ENCODE data around the gene YPEL1. TPM values are rescaled to one million over a fixed set of nuclear protein-coding genes. Genes with fewer than 3 reads are reported as not detected.

The YPEL1 gene
- total RNA-seq, 1 experiment from 2014 or later: 3.6 TPM

GRCh38 chr22:21760640-21761039 lies 25.0 kb upstream of the YPEL1 start:
- Histone ChIP-seq H3K36me3 (ENCODE audit: insufficient read depth, low read length, poor library complexity, severe bottlenecking) (peaks cover 22% of the 10 kb centered on the region), H3K27me3 (replicated peaks; ENCODE audit: insufficient read depth, low read depth, low read length, poor library complexity) (no peaks in the 10 kb centered on the region), H3K27ac (ENCODE audit: low read depth, low read length, poor library complexity, severe bottlenecking) (no peak overlapping the region), H3K4me3 (ENCODE audit: low read depth, low read length, poor library complexity, severe bottlenecking) (no peak overlapping the region), H3K4me1 (ENCODE audit: insufficient read depth, low read length, poor library complexity, severe bottlenecking) (peaks cover 9% of the 10 kb centered on the region), H3K9me3 (ENCODE audit: low read depth, low read length, poor library complexity, severe bottlenecking) (no peaks in the 10 kb centered on the region)
- ChIA-PET POLR2A (ENCODE audit: low non-redundant PET) (no interaction called here), CTCF (interaction anchor here (0.6 kb wide), 1 partner anchor 20 kb away, joined by 3 read pairs; no protein-coding TSS in a partner anchor)
- no peak for DNase-seq (ENCODE audit: low spot score)
- no TSS peak for BruUV-seq (replicated peaks)
- intact Hi-C loops (cut with micrococcal nuclease; ENCODE audit: unreplicated experiment): loop anchor here (5.0 kb wide), 1 partner anchor 48 kb away; no protein-coding TSS in a partner anchor
- TF ChIP-seq EZH2 (IDR thresholded peaks at IDR 0.05; ENCODE audit: borderline replicate concordance, low read depth, low read length, poor library complexity, severe bottlenecking): no peak
- TF ChIP-seq CTCF (conservative IDR thresholded peaks at IDR 0.05; ENCODE audit: low read depth, low read length): no peak

- ChIA-PET POLR2A (ENCODE audit: low non-redundant PET) (no interaction called here), CTCF (no interaction called here)
- peaks cover 17% of the 10 kb centered on the region for H3K36me3 ChIP-seq (ENCODE audit: insufficient read depth, low read length, poor library complexity, severe bottlenecking)
- H3K27ac ChIP-seq (ENCODE audit: low read depth, low read length, poor library complexity, severe bottlenecking): no peak overlapping the region
- H3K4me3 ChIP-seq (ENCODE audit: low read depth, low read length, poor library complexity, severe bottlenecking): no peak overlapping the region
- intact Hi-C loops (cut with micrococcal nuclease; ENCODE audit: unreplicated experiment): loop anchor here (5.0 kb wide), 1 partner anchor 48 kb away; no protein-coding TSS in a partner anchor
- BruUV-seq (replicated peaks): no TSS peak
- no peak for DNase-seq (ENCODE audit: low spot score)
- no peaks in the 10 kb centered on the region for H3K27me3 ChIP-seq (replicated peaks; ENCODE audit: insufficient read depth, low read depth, low read length, poor library complexity)
- H3K9me3 ChIP-seq (ENCODE audit: low read depth, low read length, poor library complexity, severe bottlenecking): no peaks in the 10 kb centered on the region
- peaks cover 15% of the 10 kb centered on the region for H3K4me1 ChIP-seq (ENCODE audit: insufficient read depth, low read length, poor library complexity, severe bottlenecking)
- TF ChIP-seq CTCF (conservative IDR thresholded peaks at IDR 0.05; ENCODE audit: low read depth, low read length): no peak
- no peak for TF ChIP-seq EZH2 (IDR thresholded peaks at IDR 0.05; ENCODE audit: borderline replicate concordance, low read depth, low read length, poor library complexity, severe bottlenecking)
Observed at GRCh38 chr22:21759646-21760376, 24.2 kb upstream of the YPEL1 start.

- peaks cover 17% of the 10 kb centered on the region for H3K36me3 ChIP-seq (ENCODE audit: insufficient read depth, low read length, poor library complexity, severe bottlenecking)
Observed at GRCh38 chr22:21759093-21759492, 23.5 kb upstream of the YPEL1 start.

More at GRCh38 chr22:21759093-21759492, 23.5 kb upstream of the YPEL1 start:
- no peak for DNase-seq (ENCODE audit: low spot score)
- Histone ChIP-seq H3K4me1 (ENCODE audit: insufficient read depth, low read length, poor library complexity, severe bottlenecking) (peaks cover 15% of the 10 kb centered on the region), H3K4me3 (ENCODE audit: low read depth, low read length, poor library complexity, severe bottlenecking) (no peak overlapping the region), H3K9me3 (ENCODE audit: low read depth, low read length, poor library complexity, severe bottlenecking) (no peaks in the 10 kb centered on the region), H3K27me3 (replicated peaks; ENCODE audit: insufficient read depth, low read depth, low read length, poor library complexity) (no peaks in the 10 kb centered on the region), H3K27ac (ENCODE audit: low read depth, low read length, poor library complexity, severe bottlenecking) (no peak overlapping the region)
- BruUV-seq (replicated peaks): no TSS peak
- TF ChIP-seq EZH2 (IDR thresholded peaks at IDR 0.05; ENCODE audit: borderline replicate concordance, low read depth, low read length, poor library complexity, severe bottlenecking): no peak
- TF ChIP-seq CTCF (conservative IDR thresholded peaks at IDR 0.05; ENCODE audit: low read depth, low read length): no peak
- CTCF ChIA-PET: no interaction called here
- intact Hi-C loops (cut with micrococcal nuclease; ENCODE audit: unreplicated experiment): no loop called here
- POLR2A ChIA-PET (ENCODE audit: low non-redundant PET): no interaction called here

Data from A673 (cell line).